Adipose tissue (tissue), 3 donors: ENCODE measurements around the gene MACROD1. TPM values are rescaled to one million over a fixed set of nuclear protein-coding genes. Genes with fewer than 3 reads are reported as not detected.
"Not testable (repeated sequence)": the region's sequence is repeated elsewhere in the genome, so short reads cannot be mapped to it uniquely, and the experiment has no call there.

Experiments
- H3K27ac ChIP-seq: one replicate; pipeline ENCODE4 v1.5.1; 2013; ENCODE audit warnings: low read depth, low read length
- WGBS, 3 donors: extraction: QIAGEN DNeasy Blood & Tissue Kit; methylation state at CpG; one replicate each; pipeline ENCODE4 v1.1.7; 2013; 5-methylcytosine and 5-hydroxymethylcytosine counted together
- polyA plus RNA-seq, 3 donors: library from polyadenylated mRNA; stranded (reverse); fragments of 200-250 nt; gene quantifications; one replicate each; pipeline ENCODE4 v1.2.3, GENCODE V29; 2013
- donor health status: healthy with polysubstance abuse.
- donor health status: Bipolar disorder and iron deficiency.
- donor health status: healthy.

Gene MACROD1
- polyA plus RNA-seq, 3 donors: 27.6 to 66.7 (median 38.7) TPM

GRCh38 chr11:64186492-64187165, 20.7 kb upstream of the MACROD1 start:
- no peak overlapping the region for H3K27ac ChIP-seq
- WGBS, 3 donors: 1 to 2% (median 2%) methylated on average over 32 to 48 of the region's 48 CpGs

GRCh38 chr11:64185693-64186491, 20.0 kb upstream of the MACROD1 start, which contains the start of gene STIP1:
Gene STIP1, plus strand, starts transcription at chr11:64186171. Its CDS starts 91 bp downstream, at chr11:64186262.
- WGBS, 3 donors: 1% methylated on average over 57 to 74 of the region's 74 CpGs
- H3K27ac ChIP-seq: peak within 1 kb of the TSS; percentile 17

GRCh38 chr11:64185175-64185692, 19.3 kb upstream of the MACROD1 start:
- WGBS, 3 donors: 0 to 1% (median 0%) methylated on average over 52 of the region's 52 CpGs
- peak overlapping the region; percentile 17 for H3K27ac ChIP-seq

GRCh38 chr11:64183890-64184289, 18.0 kb upstream of the MACROD1 start:
- no peak overlapping the region for H3K27ac ChIP-seq
- 64 to 86% (median 85%) methylated on average over 7 of the region's 7 CpGs for WGBS, 3 donors

GRCh38 chr11:64181506-64182411, 15.8 kb upstream of the MACROD1 start:
- H3K27ac ChIP-seq: no peak overlapping the region
- WGBS, 3 donors: 22 to 43% (median 40%) methylated on average over 15 to 17 of the region's 17 CpGs

- no peak overlapping the region for H3K27ac ChIP-seq
- 54 to 69% (median 63%) methylated on average over 5 of the region's 5 CpGs for WGBS, 3 donors
Observed at GRCh38 chr11:64180891-64181290, 15.0 kb upstream of the MACROD1 start.

- H3K27ac ChIP-seq: no peak overlapping the region
- WGBS, 3 donors: 93 to 96% (median 94%) methylated on average over 12 of the region's 12 CpGs
Observed at GRCh38 chr11:64178951-64179639, 13.2 kb upstream of the MACROD1 start.

- 87 to 93% (median 87%) methylated on average over 1 of the region's 1 CpG for WGBS, 3 donors
Observed at GRCh38 chr11:64178203-64178602, 12.3 kb upstream of the MACROD1 start.

GRCh38 chr11:64176751-64177150, 10.8 kb upstream of the MACROD1 start:
- H3K27ac ChIP-seq: no peak overlapping the region
- 74 to 87% (median 76%) methylated on average over 8 of the region's 8 CpGs for WGBS, 3 donors

More at GRCh38 chr11:64178203-64178602, 12.3 kb upstream of the MACROD1 start:
- H3K27ac ChIP-seq: no peak overlapping the region

GRCh38 chr11:64173616-64174355, 7.9 kb upstream of the MACROD1 start:
- no peak overlapping the region for H3K27ac ChIP-seq
- 89 to 95% (median 93%) methylated on average over 4 of the region's 4 CpGs for WGBS, 3 donors

- WGBS, 3 donors: 79 to 96% (median 95%) methylated on average over 4 of the region's 4 CpGs
- no peak overlapping the region for H3K27ac ChIP-seq
Observed at GRCh38 chr11:64170419-64170818, 4.5 kb upstream of the MACROD1 start.

- H3K27ac ChIP-seq: no peak overlapping the region
- WGBS, 3 donors: 0 to 1% (median 1%) methylated on average over 12 to 32 of the region's 32 CpGs
Observed at GRCh38 chr11:64165481-64165841, 452 bp downstream of the MACROD1 start.

GRCh38 chr11:64164392-64165312, 1.3 kb downstream of the MACROD1 start:
- WGBS, 3 donors: 31 to 61% (median 51%) methylated on average over 19 to 20 of the region's 20 CpGs

GRCh38 chr11:64163951-64164350, 2.0 kb downstream of the MACROD1 start:
- 94 to 98% (median 98%) methylated on average over 5 of the region's 5 CpGs for WGBS, 3 donors
- H3K27ac ChIP-seq: no peak overlapping the region

More at GRCh38 chr11:64164392-64165312, 1.3 kb downstream of the MACROD1 start:
- no peak overlapping the region for H3K27ac ChIP-seq

- 93 to 94% (median 93%) methylated on average over 16 of the region's 16 CpGs for WGBS, 3 donors
- not testable (repeated sequence) for H3K27ac ChIP-seq
Observed at GRCh38 chr11:64162769-64163168, 3.1 kb downstream of the MACROD1 start.

- 95 to 99% (median 97%) methylated on average over 10 of the region's 10 CpGs for WGBS, 3 donors
- no peak overlapping the region for H3K27ac ChIP-seq
Observed at GRCh38 chr11:64161037-64161436, 4.9 kb downstream of the MACROD1 start.
